GM10266 (cell line): Measurements from ENCODE around the gene C5orf34.
"Not testable (repeated sequence)": the region's sequence is repeated elsewhere in the genome, so short reads cannot be mapped to it uniquely, and the experiment has no call there.

Experiments used
- DNase-seq: peaks from one replicate; pipeline ENCODE4 v3.0.0; 2012; ENCODE audit errors: extremely low spot score
- TF ChIP-seq, protein P1 (sequence below): IDR thresholded peaks from 2 replicates; pipeline ENCODE4 v1.5.1; 2012; ENCODE audit warnings: mild to moderate bottlenecking, low read depth; ENCODE audit not compliant: control insufficient read depth, insufficient read depth; ENCODE audit errors: missing control alignments

Gene C5orf34, protein sequence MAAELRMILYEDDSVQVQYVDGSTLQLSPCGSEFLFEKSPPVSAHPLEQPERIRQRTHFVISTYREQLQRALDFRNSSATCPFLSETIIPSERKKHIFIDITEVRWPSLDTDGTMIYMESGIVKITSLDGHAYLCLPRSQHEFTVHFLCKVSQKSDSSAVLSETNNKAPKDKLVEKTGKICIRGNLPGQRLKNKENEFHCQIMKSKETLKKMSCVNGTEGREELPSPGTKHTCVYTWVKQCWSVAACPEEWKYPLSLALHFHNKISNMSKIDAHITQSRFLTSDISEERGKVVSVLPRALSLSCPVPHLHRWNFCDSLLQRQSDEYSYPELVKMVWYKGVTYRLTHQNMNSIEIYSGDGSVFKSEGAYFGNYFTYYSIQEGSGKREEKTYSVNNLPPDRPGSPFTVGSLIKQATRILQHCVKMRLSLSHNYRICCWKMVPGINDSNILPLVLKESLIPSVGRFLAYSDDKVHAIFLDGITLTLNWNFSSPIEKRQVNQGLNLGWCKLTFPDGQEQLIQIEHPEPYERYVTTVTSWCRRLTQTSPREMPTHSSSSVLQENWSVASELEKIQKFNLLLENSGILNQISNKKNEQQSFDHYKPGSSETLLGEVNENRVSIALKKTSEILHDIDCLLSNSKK

DNA sequence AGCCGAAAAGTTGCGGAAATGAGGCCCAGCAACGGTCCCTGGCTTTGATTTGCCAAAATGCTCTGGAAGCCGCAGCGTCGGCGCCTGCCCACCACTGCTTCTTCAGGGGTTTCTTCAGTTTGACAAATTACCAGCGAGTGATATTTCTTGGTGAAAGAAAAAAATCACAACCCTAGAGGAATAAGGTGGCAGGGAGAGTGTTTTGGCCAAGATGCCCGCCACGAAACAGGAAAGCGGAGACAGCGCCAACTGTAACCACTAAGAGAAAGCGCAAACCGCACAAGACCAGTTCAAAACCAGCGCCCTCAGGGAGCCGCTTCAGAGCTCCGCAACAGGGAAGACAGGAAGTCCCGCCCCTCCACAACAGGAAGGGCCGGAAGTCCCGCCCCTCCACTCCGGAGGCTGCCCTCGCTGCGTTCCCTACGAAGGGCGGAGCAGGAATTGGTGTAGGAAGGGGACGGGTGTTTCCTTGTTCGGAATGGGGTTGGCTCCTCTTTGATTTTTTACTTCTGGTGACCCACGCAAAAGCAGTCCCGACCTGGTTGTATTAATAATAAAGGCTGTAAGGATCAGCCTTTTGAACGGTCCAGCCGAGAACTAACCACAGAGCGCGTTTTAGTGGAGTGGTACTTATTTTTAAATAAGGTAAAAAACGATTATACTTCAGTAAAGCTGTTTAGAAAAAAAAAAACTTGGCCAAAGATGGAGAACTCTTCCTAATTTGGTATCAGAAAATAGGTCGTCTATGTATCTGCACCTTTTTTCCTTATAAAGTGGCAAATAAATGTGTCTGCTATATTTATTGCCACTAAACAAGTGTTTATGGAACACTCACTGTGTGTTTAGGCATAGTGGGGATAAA lies at the start of gene C5orf34:
TSS of gene C5orf34 (minus strand) at position 333 of the 862 bp plus-strand sequence. CDS start 5,809 bp downstream, outside the sequence.
- TF ChIP-seq, protein P1, sequence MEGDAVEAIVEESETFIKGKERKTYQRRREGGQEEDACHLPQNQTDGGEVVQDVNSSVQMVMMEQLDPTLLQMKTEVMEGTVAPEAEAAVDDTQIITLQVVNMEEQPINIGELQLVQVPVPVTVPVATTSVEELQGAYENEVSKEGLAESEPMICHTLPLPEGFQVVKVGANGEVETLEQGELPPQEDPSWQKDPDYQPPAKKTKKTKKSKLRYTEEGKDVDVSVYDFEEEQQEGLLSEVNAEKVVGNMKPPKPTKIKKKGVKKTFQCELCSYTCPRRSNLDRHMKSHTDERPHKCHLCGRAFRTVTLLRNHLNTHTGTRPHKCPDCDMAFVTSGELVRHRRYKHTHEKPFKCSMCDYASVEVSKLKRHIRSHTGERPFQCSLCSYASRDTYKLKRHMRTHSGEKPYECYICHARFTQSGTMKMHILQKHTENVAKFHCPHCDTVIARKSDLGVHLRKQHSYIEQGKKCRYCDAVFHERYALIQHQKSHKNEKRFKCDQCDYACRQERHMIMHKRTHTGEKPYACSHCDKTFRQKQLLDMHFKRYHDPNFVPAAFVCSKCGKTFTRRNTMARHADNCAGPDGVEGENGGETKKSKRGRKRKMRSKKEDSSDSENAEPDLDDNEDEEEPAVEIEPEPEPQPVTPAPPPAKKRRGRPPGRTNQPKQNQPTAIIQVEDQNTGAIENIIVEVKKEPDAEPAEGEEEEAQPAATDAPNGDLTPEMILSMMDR: no peak

DNA sequence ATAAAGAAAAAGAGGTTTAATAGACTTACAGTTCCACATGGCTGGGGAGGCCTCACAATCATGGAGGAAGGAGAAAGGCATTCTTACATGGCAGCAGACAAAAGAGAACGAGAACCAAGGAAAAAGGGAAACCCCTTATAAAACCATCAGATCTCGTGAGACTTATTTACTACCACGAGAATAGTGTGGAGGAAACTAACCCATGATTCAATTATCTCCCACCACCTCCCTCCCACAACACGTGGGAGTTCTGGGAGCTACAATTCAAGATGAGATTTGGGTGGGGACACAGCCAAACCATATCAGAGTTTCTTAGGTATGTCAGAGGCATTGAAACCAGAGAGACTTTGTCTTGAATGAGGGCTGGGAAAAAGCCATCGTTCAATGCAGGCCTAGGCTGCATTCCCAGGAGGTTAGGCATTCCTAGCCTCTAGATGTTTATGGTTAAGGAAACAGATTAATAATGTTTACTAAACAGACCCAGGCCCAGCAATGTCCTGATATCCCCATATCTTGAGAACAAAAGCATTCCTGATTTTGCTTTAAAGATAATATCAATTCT lies 49.4 kb upstream of the C5orf34 start:
- TF ChIP-seq, protein P1: no peak

More for the DNA sequence above, at the start of gene C5orf34:
- peak; percentile 98 for DNase-seq

DNA sequence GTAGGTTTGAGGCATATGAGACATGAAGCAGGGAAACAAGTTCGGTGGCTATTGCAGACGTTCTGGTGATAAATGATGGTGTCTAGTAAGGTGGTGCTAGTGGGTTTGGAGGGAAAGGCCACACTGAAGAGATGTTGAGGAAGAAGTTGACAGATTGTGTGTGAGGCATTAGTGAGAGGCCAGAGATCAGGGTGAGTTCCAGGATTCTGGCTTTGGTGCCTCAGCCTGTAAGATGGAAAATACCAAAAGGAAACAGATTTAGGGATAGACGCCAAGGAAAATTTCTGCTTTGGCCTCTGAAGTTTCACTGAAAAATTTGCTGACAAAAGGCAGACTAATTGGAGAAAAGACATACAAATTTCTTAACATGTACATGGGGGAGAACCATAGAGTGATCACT lies 48.4 kb upstream of the C5orf34 start:
- TF ChIP-seq, protein P1: no peak
- DNase-seq: no peak

More for the DNA sequence above, 49.4 kb upstream of the C5orf34 start:
- DNase-seq: no peak

DNA sequence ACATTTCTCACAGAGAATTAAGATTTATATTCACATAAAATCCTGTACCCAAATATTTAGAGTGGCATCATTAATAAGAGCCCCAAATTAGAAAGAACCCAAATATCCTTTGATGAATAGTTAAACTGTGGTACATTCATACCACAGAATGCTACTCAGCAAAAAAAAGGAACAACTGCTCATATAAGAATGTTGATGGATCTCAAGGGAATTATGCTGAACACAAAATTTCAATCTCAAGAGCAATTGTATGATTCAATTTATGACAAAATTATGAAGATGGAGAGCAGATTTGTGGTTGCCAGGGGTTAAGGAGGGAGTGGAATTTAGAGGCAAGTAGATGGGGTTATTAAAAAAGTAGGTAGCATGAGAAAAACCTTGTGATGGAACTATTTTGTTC lies 46.4 kb upstream of the C5orf34 start:
- TF ChIP-seq, protein P1: no peak
- no peak for DNase-seq

DNA sequence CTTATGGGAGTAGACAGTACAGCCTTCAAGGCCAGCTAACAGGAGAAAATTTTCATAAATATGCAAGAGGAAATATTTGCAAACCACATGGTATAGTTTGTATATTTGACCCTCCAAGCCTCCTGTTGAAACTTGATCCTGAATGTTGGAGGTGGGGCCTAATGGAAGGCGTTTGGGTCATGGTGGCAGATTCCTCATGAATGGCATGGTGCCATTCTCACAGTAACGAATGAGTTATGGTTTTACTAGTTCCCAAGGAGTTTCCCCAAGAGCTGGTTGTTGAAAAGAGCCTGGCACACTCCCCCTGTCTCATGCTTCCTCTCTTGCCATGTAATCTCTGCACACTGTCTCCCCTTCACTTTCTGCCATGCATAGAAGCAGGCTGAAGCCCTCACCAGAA lies 45.2 kb upstream of the C5orf34 start:
- TF ChIP-seq, protein P1: no peak
- DNase-seq: no peak

DNA sequence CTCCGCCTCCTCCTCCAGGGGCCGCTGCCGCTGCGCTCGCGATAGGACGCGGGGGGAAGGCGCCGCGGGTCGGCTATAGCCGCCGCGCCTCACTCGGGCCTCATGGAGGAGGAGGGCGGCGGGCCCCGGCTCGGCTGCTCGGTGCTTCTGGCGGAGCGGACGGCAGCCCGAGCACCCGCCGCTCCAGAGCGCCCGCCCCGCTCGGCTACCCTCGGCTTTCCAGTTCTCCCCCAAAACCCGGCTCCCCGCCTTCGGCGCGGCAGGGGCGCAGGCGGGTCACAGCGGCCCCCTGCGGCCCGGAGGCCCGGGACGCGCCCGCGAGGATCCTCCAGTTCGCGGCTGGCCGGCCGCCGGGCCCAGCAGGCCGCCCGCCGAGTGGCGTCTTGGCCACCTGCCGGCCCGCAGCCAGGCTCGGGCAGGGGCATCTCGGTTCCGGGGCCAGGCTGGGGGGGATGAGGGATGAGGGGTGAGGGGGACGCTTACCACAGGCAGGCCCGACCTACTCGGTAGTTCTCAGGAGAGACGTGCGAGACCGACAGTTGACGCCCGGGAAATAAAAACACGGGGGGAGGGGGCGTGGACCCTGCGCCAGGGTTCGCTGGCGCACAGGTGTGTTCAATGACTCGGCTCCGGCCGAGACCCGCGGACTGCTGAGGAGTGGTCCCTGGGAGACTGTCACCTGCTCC lies 42.1 kb upstream of the C5orf34 start, which contains the start of gene PAIP1:
TSS of gene PAIP1 (minus strand) at position 221 of the 686 bp plus-strand sequence. CDS start 231 bp downstream, outside the sequence.
- TF ChIP-seq, protein P1: peak; percentile 83
- peak; percentile 95 for DNase-seq

DNA sequence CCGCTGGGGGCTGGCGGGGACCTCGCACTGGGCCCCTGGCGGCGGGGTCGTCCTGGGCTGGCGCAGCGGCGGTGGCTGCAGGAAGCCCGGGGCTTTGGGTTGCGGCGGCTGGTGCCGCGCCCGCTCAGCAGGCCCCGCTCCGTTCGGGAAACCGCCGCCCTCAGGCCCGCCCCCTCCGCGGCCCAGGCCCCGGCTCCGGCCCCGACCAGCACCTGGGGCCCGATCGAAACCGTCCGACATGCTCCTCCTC lies 41.6 kb upstream of the C5orf34 start:
- not testable (repeated sequence) for DNase-seq
